Measurements from ENCODE around the gene OBP2B. TPM values are rescaled to one million over a fixed set of nuclear protein-coding genes. Genes with fewer than 3 reads are reported as not detected.
"Not testable (repeated sequence)": the region's sequence is repeated elsewhere in the genome, so short reads cannot be mapped to it uniquely, and the experiment has no call there.

Gene OBP2B
- total RNA-seq, 2 donors from 2014 or later: not detected

DNA sequence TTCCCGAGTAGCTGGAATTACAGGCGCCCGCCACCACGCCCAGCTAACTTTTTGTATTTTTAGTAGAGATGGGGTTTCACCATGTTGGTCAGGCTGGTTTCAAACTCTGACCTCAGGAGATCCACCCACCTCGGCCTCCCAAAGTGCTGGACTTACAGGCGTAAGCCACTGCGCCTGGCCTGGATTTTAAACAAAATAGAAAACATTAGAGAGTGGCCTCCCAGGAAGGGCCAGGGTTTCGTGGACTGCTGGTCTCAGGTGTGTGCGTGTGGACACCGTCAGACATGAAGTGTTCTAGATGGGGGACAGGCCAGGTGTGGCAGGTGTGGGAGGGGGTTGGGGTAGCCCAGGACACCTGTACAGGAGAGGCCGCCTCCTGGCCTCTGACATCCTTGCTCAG is 38.3 kb downstream of the OBP2B start:
- no peak for ATAC-seq
- H3K4me1 Mint-ChIP-seq: no peaks in the 10 kb centered on the region
- no peaks in the 10 kb centered on the region for H3K36me3 Mint-ChIP-seq (ENCODE audit: low read depth)
- no peak overlapping the region for H3K4me3 Mint-ChIP-seq
- peaks cover 6% of the 10 kb centered on the region for H3K27me3 Mint-ChIP-seq
- H3K9me3 ChIP-seq (ENCODE audit: control insufficient read depth, low read length, poor library complexity, severe bottlenecking): no peaks in the 10 kb centered on the region
- no peak for DNase-seq
- no peak overlapping the region for H3K27ac Mint-ChIP-seq

DNA sequence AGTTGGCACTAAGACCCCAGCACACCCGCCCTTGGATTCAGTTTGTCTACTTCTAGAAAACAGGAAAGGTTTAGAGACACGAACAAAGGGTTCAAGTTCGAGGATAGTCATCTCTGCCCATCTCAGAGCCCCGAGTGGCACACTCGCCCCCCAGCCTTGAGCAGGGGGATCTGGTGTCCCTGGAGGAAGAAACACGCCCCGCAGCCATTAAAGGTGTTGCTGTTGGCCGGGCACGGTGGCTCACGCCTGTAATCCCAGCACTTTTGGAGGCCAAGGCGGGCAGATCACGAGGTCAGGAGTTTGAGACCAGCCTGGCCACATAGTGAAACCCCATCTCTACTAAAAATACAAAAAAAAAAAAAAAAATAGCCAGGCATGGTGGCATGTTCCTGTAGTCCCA is 39.4 kb downstream of the OBP2B start:
- H3K4me3 Mint-ChIP-seq; H3K27me3 Mint-ChIP-seq; DNase-seq; H3K4me1 Mint-ChIP-seq; ATAC-seq; H3K9me3 ChIP-seq (ENCODE audit: control insufficient read depth, low read length, poor library complexity, severe bottlenecking); H3K36me3 Mint-ChIP-seq (ENCODE audit: low read depth); H3K27ac Mint-ChIP-seq: not testable (repeated sequence)

DNA sequence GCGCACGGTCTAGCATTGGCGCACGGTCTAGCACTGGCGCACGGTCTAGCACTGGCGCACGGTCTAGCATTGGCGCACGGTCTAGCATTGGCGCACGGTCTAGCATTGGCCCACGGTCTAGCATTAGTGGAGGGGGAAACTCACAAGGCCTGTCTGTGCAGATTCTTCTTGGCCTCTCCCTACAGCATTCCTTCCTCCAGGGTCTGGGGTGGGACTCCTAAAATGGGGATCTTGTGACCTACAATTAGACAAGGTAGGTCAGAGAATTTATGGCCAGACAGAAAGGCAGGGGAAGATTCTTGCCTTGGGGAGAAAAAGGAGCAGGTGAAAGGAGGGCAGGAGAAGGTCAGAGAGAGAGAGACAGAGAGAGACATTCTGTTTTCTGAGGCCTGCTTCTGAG is 39.9 kb downstream of the OBP2B start:
- DNase-seq (no peak), ATAC-seq (no peak)
- H3K27me3 Mint-ChIP-seq: peaks cover 6% of the 10 kb centered on the region
- no peaks in the 10 kb centered on the region for H3K9me3 ChIP-seq (ENCODE audit: control insufficient read depth, low read length, poor library complexity, severe bottlenecking)
- H3K27ac Mint-ChIP-seq: no peak overlapping the region
- no peaks in the 10 kb centered on the region for H3K4me1 Mint-ChIP-seq
- no peaks in the 10 kb centered on the region for H3K36me3 Mint-ChIP-seq (ENCODE audit: low read depth)
- H3K4me3 Mint-ChIP-seq: no peak overlapping the region

DNA sequence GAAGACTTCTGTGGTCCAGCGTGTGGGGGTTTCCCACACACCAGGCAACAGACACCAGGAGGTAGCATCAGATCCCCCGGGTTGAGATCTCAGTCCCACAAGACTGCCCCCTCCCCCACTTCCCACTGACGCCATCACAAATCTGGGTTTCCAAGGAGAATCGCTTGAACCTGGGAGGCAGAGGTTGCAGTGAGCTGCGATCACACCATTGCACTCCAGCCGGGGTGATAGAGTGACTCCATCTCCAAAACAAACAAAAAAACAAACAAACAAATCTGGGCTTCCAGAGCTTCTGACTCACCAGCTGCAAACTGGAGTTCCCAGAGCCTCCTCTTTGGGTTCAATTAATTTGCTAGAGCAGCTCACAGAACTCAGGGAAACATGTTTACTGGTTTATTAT is 40.6 kb downstream of the OBP2B start:
- peaks cover 2% of the 10 kb centered on the region for H3K4me1 Mint-ChIP-seq
- peaks cover 6% of the 10 kb centered on the region for H3K27me3 Mint-ChIP-seq
- H3K27ac Mint-ChIP-seq: no peak overlapping the region
- no peaks in the 10 kb centered on the region for H3K9me3 ChIP-seq (ENCODE audit: control insufficient read depth, low read length, poor library complexity, severe bottlenecking)
- ATAC-seq: no peak
- no peak overlapping the region for H3K4me3 Mint-ChIP-seq
- no peaks in the 10 kb centered on the region for H3K36me3 Mint-ChIP-seq (ENCODE audit: low read depth)
- no peak for DNase-seq

DNA sequence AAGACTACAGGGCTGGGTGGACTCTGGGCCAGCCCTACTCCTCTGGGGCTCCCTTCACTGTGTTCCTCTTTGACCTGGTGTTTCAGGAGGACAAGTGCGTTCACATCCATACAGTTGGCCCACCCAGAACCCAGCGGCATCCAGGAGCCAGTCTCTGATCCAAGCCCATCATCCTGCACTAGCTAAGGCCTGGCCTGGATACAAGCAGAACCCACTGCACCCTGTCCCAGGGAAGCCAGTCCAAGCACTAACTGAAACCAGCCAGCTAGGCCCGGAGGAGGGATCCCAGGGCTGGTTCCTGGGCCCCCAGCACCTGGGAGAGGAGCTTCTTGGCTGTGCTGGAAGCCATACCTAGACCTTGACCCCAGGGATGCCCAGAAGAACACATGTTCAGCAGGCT is 41.3 kb downstream of the OBP2B start:
- H3K4me1 Mint-ChIP-seq: peaks cover 2% of the 10 kb centered on the region
- H3K4me3 Mint-ChIP-seq: no peak overlapping the region
- no peaks in the 10 kb centered on the region for H3K9me3 ChIP-seq (ENCODE audit: control insufficient read depth, low read length, poor library complexity, severe bottlenecking)
- ATAC-seq: no peak
- H3K36me3 Mint-ChIP-seq (ENCODE audit: low read depth): no peaks in the 10 kb centered on the region
- peaks cover 6% of the 10 kb centered on the region for H3K27me3 Mint-ChIP-seq
- H3K27ac Mint-ChIP-seq: no peak overlapping the region
- DNase-seq: no peak

DNA sequence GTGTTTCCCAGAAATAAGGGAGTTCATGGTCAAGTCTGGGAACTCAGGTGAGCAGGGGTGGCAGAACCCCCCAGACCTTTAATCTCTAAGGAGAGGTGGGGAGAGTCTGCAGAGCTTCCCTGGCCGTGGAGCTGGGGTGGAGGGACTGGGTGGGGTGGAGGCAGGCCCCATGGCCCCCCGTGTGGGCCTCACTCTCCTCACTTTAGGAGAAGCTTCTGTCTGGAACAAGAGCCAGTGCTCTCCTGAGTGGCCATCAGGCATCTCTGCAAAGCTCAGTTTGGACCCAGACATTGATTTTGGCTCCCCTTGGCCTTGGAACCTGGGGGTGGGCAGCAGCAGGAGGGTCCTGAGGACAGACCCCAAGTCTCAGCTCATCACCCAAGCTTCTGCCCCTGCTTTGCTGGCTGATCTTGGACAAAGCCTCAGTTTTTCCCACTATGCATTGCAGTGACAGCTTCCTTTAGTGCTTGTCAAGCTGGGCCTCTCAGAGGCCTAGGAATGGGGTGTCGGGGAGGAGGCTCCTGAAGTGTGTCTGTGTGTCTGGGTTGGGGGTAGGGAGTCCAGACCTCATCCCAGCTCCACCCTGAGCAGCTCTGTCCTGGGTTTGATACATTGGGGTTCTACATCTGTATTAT is 41.8 kb downstream of the OBP2B start:
- DNase-seq (no peak), ATAC-seq (no peak)
- H3K9me3 ChIP-seq (ENCODE audit: control insufficient read depth, low read length, poor library complexity, severe bottlenecking): no peaks in the 10 kb centered on the region
- H3K4me3 Mint-ChIP-seq: no peak overlapping the region
- H3K36me3 Mint-ChIP-seq (ENCODE audit: low read depth): no peaks in the 10 kb centered on the region
- peaks cover 6% of the 10 kb centered on the region for H3K27me3 Mint-ChIP-seq
- H3K27ac Mint-ChIP-seq: no peak overlapping the region
- H3K4me1 Mint-ChIP-seq: peaks cover 5% of the 10 kb centered on the region

DNA sequence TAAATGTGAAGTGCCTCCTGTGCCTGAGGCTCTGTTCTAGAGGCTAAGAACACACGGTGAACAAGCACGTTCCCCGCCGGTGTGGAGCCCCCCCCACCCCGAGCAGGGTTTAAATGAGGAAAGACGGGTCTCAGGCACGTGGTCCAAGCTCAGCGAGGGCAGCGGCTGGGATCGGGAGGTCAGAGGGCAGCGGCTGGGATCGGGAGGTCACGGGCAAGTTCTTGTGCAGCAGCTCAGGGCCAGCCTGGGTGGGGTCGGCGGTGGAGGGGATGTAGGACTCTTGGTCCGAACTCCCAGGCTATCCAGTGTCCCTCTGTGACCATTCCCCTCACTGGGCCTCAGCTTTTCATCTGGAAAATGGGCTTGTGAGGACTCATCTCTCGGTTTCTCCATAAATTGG is 42.7 kb downstream of the OBP2B start:
- DNase-seq: no peak
- Mint-ChIP-seq H3K4me3 (no peak overlapping the region), H3K27me3 (no peaks in the 10 kb centered on the region), H3K36me3 (ENCODE audit: low read depth) (no peaks in the 10 kb centered on the region), H3K4me1 (peaks cover 9% of the 10 kb centered on the region), H3K27ac (no peak overlapping the region)
- ATAC-seq: no peak
- no peaks in the 10 kb centered on the region for H3K9me3 ChIP-seq (ENCODE audit: control insufficient read depth, low read length, poor library complexity, severe bottlenecking)

DNA sequence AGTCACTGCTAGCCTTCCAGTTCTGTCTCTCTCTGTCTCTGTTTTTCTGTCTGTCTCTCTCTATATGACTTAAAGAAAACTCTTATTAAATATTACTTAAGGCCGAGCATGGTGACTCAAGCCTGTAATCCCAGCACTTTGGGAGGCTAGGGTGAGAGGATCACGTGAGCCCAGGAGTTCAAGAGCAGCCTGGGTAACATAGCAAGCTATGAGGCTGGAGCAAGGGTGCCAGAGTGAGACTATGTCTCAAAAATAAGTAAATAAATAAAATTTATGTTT is 43.7 kb downstream of the OBP2B start:
- no peaks in the 10 kb centered on the region for H3K27me3 Mint-ChIP-seq
- no peak for ATAC-seq
- no peak overlapping the region for H3K27ac Mint-ChIP-seq
- no peaks in the 10 kb centered on the region for H3K36me3 Mint-ChIP-seq (ENCODE audit: low read depth)
- H3K4me1 Mint-ChIP-seq: peaks cover 10% of the 10 kb centered on the region
- H3K4me3 Mint-ChIP-seq: no peak overlapping the region
- DNase-seq: no peak
- H3K9me3 ChIP-seq (ENCODE audit: control insufficient read depth, low read length, poor library complexity, severe bottlenecking): no peaks in the 10 kb centered on the region

DNA sequence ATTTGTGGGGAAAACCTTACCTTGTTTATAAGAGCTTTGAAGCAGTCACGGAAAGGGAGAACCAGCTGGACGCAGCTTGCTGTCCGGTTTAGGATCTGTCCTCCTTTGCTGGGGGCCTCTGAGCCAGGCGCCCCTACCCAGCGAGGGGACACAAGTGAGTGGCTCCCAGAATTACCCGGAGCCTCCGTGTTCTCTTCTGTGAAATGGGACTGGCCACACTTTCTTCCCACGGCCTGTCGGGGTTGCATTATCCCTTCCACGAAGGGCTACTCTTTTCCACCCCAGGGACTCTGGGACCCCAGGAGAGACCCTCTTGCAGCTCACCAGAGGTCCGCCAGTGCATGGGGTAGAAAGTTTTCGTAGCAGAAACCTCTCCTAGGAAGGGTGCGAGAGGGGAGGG is 44.9 kb downstream of the OBP2B start:
- H3K36me3 Mint-ChIP-seq (ENCODE audit: low read depth): peaks cover 2% of the 10 kb centered on the region
- no peak for ATAC-seq
- H3K4me3 Mint-ChIP-seq: peak overlapping the region; percentile 87
- H3K27ac Mint-ChIP-seq: no peak overlapping the region
- no peaks in the 10 kb centered on the region for H3K27me3 Mint-ChIP-seq
- peaks cover 14% of the 10 kb centered on the region for H3K4me1 Mint-ChIP-seq
- H3K9me3 ChIP-seq (ENCODE audit: control insufficient read depth, low read length, poor library complexity, severe bottlenecking): no peaks in the 10 kb centered on the region
- DNase-seq: no peak

DNA sequence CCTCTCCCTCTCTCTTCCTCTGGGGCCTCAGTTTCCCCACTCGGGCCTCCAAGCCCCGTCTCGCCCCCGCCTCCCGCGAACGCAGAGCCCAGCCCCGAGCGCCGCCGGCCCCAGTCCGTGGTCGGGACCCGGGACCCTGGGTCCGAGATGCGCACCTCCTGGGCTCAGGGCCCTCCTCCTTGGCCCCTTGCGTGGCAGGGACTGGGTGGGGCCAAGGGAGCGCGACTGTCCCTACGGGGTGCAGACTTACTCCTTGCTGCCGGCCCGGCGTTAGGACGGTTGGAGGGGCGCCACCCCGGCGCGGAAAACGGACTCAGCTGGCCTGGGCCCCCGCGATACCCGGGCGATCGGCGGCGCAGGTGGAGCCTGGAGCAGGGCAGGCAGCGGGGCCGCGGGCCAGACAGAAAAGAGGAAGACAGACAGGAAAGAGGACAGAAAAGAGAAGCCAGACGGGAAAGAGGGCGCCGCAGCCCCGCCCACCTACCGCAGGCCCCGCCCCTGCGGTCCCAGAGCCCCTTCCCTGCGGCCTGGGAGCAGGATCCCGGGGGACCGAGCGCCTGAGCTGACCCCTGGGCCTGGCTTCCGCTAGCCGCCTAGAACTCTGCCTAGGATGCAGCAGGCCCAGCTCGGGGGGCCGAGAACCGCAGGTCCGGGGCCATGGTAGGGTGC is 45.4 kb downstream of the OBP2B start, which contains the start of gene GBGT1:
TSS of gene GBGT1 (minus strand) at position 411 of the 669 bp plus-strand sequence. CDS start 1,502 bp downstream, outside the sequence.
- H3K36me3 Mint-ChIP-seq (ENCODE audit: low read depth): peaks cover 2% of the 10 kb centered on the region
- no peak within 1 kb of the TSS for H3K27ac Mint-ChIP-seq
- H3K9me3 ChIP-seq (ENCODE audit: control insufficient read depth, low read length, poor library complexity, severe bottlenecking): no peaks in the 10 kb centered on the region
- no peaks in the 10 kb centered on the region for H3K27me3 Mint-ChIP-seq
- peak; percentile 66 for ATAC-seq
- H3K4me3 Mint-ChIP-seq: peak within 1 kb of the TSS; percentile 87
- peaks cover 14% of the 10 kb centered on the region for H3K4me1 Mint-ChIP-seq
- peak in 2 of 3 donors; percentile 33 to 34 for DNase-seq

DNA sequence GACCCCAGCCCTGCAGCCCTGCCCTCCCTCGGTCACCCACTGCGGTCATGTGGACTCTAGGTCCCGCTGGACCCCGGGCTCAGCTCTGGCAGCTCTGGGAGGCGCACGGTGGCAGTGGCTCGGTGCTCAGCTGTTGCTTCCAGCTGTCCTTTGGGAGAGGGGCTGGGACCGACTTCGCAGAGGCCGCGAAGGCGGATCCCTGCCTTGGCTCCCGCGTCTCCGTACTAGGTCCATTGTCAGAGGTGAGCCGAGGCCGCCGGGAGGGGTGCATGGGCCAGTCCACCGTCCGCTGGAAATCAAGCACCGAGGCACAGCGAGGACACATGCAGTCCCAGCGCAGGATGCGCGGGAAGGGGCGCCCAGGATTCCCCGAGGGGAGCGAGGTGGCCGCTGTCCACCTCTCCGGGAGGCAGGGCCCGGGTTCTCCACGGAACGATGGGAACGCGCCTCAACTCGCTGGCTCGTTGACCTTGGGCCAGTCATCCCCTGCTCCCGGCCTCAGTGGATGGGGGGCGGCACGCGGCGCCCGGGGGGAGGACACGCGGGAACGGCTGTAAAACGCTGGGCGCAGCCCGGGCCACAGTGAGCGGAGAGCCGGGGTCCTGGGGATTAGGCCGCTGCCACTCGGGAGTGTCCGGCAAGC is 46.1 kb downstream of the OBP2B start:
- ATAC-seq (no peak), DNase-seq (no peak)
- H3K36me3 Mint-ChIP-seq (ENCODE audit: low read depth): peaks cover 2% of the 10 kb centered on the region
- H3K27ac Mint-ChIP-seq: no peak overlapping the region
- H3K27me3 Mint-ChIP-seq: no peaks in the 10 kb centered on the region
- H3K4me1 Mint-ChIP-seq: peaks cover 14% of the 10 kb centered on the region
- H3K9me3 ChIP-seq (ENCODE audit: control insufficient read depth, low read length, poor library complexity, severe bottlenecking): no peaks in the 10 kb centered on the region
- H3K4me3 Mint-ChIP-seq: peak overlapping the region; percentile 71

DNA sequence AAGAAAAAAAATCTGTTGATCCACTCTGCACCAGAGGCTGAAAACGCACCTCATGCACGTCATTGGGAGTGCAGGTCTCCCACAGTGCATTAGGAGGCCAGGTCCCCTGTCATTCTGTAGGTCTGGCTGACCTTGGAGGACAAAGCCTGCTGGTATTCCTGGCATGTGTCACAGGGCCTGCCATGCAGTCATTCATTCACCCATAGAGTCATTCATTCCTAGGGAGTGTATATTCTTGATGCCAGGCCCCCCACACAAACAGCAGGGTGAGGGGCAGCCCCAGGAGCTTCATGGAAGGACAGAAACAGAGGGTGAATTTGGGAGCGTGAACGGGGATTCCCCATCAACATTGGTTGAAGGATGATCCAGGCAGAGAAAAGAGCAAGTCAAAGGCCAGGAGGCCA is 47.5 kb downstream of the OBP2B start:
- peak overlapping the region; percentile 32 for H3K27ac Mint-ChIP-seq
- peaks cover 2% of the 10 kb centered on the region for H3K36me3 Mint-ChIP-seq (ENCODE audit: low read depth)
- no peaks in the 10 kb centered on the region for H3K9me3 ChIP-seq (ENCODE audit: control insufficient read depth, low read length, poor library complexity, severe bottlenecking)
- peak overlapping the region; percentile 79 for H3K4me3 Mint-ChIP-seq
- DNase-seq (no peak), ATAC-seq (no peak)
- peaks cover 14% of the 10 kb centered on the region for H3K4me1 Mint-ChIP-seq
- H3K27me3 Mint-ChIP-seq: no peaks in the 10 kb centered on the region

DNA sequence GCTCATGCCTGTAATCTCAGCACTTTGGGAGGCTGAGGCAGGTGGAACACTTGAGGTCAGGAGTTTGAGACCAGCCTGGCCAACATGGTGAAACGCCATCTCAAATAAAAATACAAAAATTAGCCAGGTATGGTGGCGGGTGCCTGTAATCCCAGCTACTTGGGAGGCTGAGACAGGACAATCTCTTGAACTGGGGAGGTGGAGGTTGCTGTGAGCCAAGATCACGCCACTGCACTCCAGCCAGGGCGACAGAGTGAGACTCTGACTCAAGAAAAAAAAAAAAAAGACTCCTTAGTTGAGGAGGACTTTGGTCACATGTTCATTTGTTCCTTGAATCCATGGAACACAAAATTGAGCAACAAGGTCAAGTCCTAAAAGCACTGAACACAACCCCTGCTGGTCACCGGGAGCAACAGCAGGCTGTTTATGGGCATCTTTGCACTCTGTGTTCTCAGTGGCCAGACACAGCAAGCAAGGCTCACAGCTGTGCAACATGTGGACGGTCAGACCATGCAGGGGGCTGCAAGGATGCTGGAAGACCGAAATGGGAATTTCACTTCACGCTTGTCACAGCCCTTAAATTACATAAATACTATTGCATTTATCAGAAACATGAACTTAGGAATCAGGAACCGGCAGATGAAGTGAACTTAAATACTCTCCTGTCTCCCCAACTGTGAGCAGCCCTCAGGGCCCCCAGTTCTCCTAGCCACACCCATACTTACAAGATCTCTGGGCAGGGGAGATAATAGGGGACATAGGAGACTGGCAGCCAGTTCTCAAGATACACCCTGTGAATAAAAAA is 48.1 kb downstream of the OBP2B start:
- Mint-ChIP-seq H3K4me1 (peaks cover 14% of the 10 kb centered on the region), H3K27me3 (no peaks in the 10 kb centered on the region), H3K27ac (peak overlapping the region; percentile 32), H3K36me3 (ENCODE audit: low read depth) (peaks cover 2% of the 10 kb centered on the region), H3K4me3 (peak overlapping the region; percentile 49)
- H3K9me3 ChIP-seq (ENCODE audit: control insufficient read depth, low read length, poor library complexity, severe bottlenecking): no peaks in the 10 kb centered on the region
- ATAC-seq: peak; percentile 81
- no peak for DNase-seq

Measured in T-helper 17 cell (primary cell).